IMR-90 (cell line): ENCODE results near the gene AP5B1. TPM values are rescaled to one million over a fixed set of nuclear protein-coding genes. Genes with fewer than 3 reads are reported as not detected.

Experiments used
- ATAC-seq: fragments of 200-7000 bp; cut with Tn5 transposase; 2 replicates; pipeline ENCODE4 v1.9.1; 2020; ENCODE audit warnings: low read depth, mild to moderate bottlenecking, moderate library complexity
- BruUV-seq: library from RNA; stranded (reverse); fragments of 400-500 nt; replicated peaks from 2 replicates; lab custom pipeline; 2021; lab: Mats Ljungman, UMichigan
- CTCF ChIA-PET: fragments of 300-600 bp; formaldehyde crosslinking; extraction: SDS; loops from one replicate; lab custom pipeline; 2021; ENCODE audit warnings: antibody characterized with exemption; lab: Yijun Ruan, JAX
- POLR2A ChIA-PET: fragments of 300-600 bp; sonication (Branson Sonifier 250); formaldehyde crosslinking; loops from one replicate; lab custom pipeline; 2022; ENCODE audit warnings: antibody characterized with exemption; ENCODE audit not compliant: unreplicated experiment; lab: Charles Lee
- DNase-seq: peaks from one replicate; pipeline ENCODE4 v3.0.0; 2013
- H2AFZ ChIP-seq: replicated peaks from 2 replicates; pipeline ENCODE3; 2013; ENCODE audit warnings: low read length, mild to moderate bottlenecking; ENCODE audit not compliant: poor library complexity
- H2AK5ac ChIP-seq: 2 replicates; pipeline ENCODE4 v1.6.1; 2013; ENCODE audit warnings: low read depth, low read length, inconsistent platforms
- H2AK9ac ChIP-seq: replicated peaks from 2 replicates; pipeline ENCODE3; 2013; ENCODE audit warnings: mild to moderate bottlenecking, low read depth, low read length, moderate library complexity; ENCODE audit not compliant: poor library complexity
- H2BK120ac ChIP-seq: 2 replicates; pipeline ENCODE4 v1.6.1; 2013; ENCODE audit warnings: low read depth, low read length, inconsistent platforms
- H2BK15ac ChIP-seq: 3 replicates; pipeline ENCODE4 v1.6.1; 2013; ENCODE audit warnings: low read depth, low read length, inconsistent platforms
- H2BK20ac ChIP-seq: 2 replicates; pipeline ENCODE4 v1.6.1; 2013; ENCODE audit warnings: low read depth, mild to moderate bottlenecking, inconsistent platforms, low read length, moderate library complexity
- H2BK5ac ChIP-seq: 2 replicates; pipeline ENCODE4 v1.6.1; 2013; ENCODE audit warnings: mild to moderate bottlenecking, low read depth, low read length, inconsistent platforms; ENCODE audit not compliant: poor library complexity, severe bottlenecking
- H3K14ac ChIP-seq: replicated peaks from 2 replicates; pipeline ENCODE4 v1.6.1; 2013; ENCODE audit warnings: low read depth, low read length, inconsistent platforms
- H3K18ac ChIP-seq: 2 replicates; pipeline ENCODE4 v1.6.1; 2013; ENCODE audit warnings: low read depth, low read length, control low read depth
- H3K23ac ChIP-seq: 2 replicates; pipeline ENCODE4 v1.6.1; 2013; ENCODE audit warnings: low read depth, low read length, inconsistent platforms
- H3K27ac ChIP-seq: 2 replicates; pipeline ENCODE4 v1.5.1; 2013; ENCODE audit warnings: mild to moderate bottlenecking, control low read depth, low read length; ENCODE audit not compliant: insufficient read depth
- H3K27me3 ChIP-seq: 2 replicates; pipeline ENCODE4 v1.6.1; 2013; ENCODE audit warnings: low read length; ENCODE audit not compliant: control insufficient read depth, insufficient read depth
- H3K36me3 ChIP-seq: 2 replicates; pipeline ENCODE4 v1.6.1; 2013; ENCODE audit warnings: low read length, mixed read lengths; ENCODE audit not compliant: control insufficient read depth, insufficient read depth
- H3K4ac ChIP-seq: 2 replicates; pipeline ENCODE4 v1.6.1; 2013; ENCODE audit warnings: low read depth, low read length, inconsistent platforms
- H3K4me1 ChIP-seq: 2 replicates; pipeline ENCODE4 v1.6.1; 2013; ENCODE audit warnings: low read length, mixed read lengths; ENCODE audit not compliant: control insufficient read depth, insufficient read depth
- H3K4me2 ChIP-seq: 2 replicates; pipeline ENCODE4 v1.6.1; 2013; ENCODE audit warnings: low read depth, mild to moderate bottlenecking, control low read depth, low read length, moderate library complexity
- H3K4me3 ChIP-seq: 2 replicates; pipeline ENCODE4 v1.5.1; 2013; ENCODE audit warnings: low read depth, mild to moderate bottlenecking, control low read depth, low read length, moderate library complexity; ENCODE audit not compliant: insufficient read depth
- H3K56ac ChIP-seq: 2 replicates; pipeline ENCODE4 v1.6.1; 2013; ENCODE audit warnings: low read length, inconsistent platforms; ENCODE audit not compliant: insufficient read depth; ENCODE audit errors: extremely low read depth
- H3K79me1 ChIP-seq, 2 experiments: 2 replicates each; pipeline ENCODE4 v1.6.1; 2013; ENCODE audit warnings: low read length in 2 of 2, inconsistent platforms in 1 of 2, low read depth in 1 of 2
- H3K9ac ChIP-seq: 2 replicates; pipeline ENCODE4 v1.6.1; 2013; ENCODE audit warnings: low read depth, low read length, control low read depth
- H3K9me1 ChIP-seq: 2 replicates; pipeline ENCODE4 v1.6.1; 2013; ENCODE audit warnings: low read length, inconsistent platforms; ENCODE audit not compliant: insufficient read depth
- H3K9me3 ChIP-seq: 2 replicates; pipeline ENCODE4 v1.6.1; 2013; ENCODE audit warnings: low read length; ENCODE audit not compliant: control insufficient read depth, insufficient read depth
- H4K20me1 ChIP-seq: 2 replicates; pipeline ENCODE4 v1.6.1; 2013; ENCODE audit warnings: low read length, inconsistent platforms; ENCODE audit not compliant: insufficient read depth
- H4K5ac ChIP-seq: 2 replicates; pipeline ENCODE4 v1.6.1; 2013; ENCODE audit warnings: mild to moderate bottlenecking, low read depth, low read length, control low read depth
- H4K8ac ChIP-seq, 2 experiments: 2 replicates each; pipeline ENCODE4 v1.6.1; 2013; ENCODE audit warnings: low read depth in 2 of 2, low read length in 2 of 2, control low read depth in 1 of 2, inconsistent platforms in 1 of 2
- H4K91ac ChIP-seq: 2 replicates; pipeline ENCODE4 v1.6.1; 2013; ENCODE audit warnings: low read depth, low read length, inconsistent platforms; ENCODE audit not compliant: insufficient read depth
- BHLHE40 ChIP-seq: fragments of 150-350 bp; IDR thresholded peaks from 2 replicates; pipeline ENCODE4 v1.6.1; 2016; ENCODE audit warnings: mild to moderate bottlenecking, low read depth, low read length
- CEBPB ChIP-seq: IDR thresholded peaks from 2 replicates; pipeline ENCODE4 v1.6.1; 2012; ENCODE audit warnings: low read depth, low read length, improper control_type of control experiment
- CHD1 ChIP-seq: IDR thresholded peaks from 2 replicates; pipeline ENCODE4 v1.6.1; 2012; ENCODE audit warnings: low read depth, low read length, improper control_type of control experiment
- ELK1 ChIP-seq: fragments of 150-350 bp; IDR thresholded peaks from 2 replicates; pipeline ENCODE4 v1.6.1; 2016; ENCODE audit warnings: low read depth, mild to moderate bottlenecking, low read length, moderate library complexity, borderline replicate concordance
- MAFK ChIP-seq: IDR thresholded peaks from 2 replicates; pipeline ENCODE4 v1.6.1; 2012; ENCODE audit warnings: low read depth, low read length, improper control_type of control experiment
- POLR2A ChIP-seq: IDR thresholded peaks from 2 replicates; pipeline ENCODE4 v1.6.1; 2012; ENCODE audit warnings: mild to moderate bottlenecking, low read depth, low read length
- RAD21 ChIP-seq: IDR thresholded peaks from 2 replicates; pipeline ENCODE4 v1.6.1; 2012; ENCODE audit warnings: low read length, improper control_type of control experiment
- RFX5 ChIP-seq: IDR thresholded peaks from 2 replicates; pipeline ENCODE4 v1.8.0; 2012; ENCODE audit warnings: low read depth, mild to moderate bottlenecking, low read length, moderate library complexity
- USF2 ChIP-seq: fragments of 150-350 bp; IDR thresholded peaks from 2 replicates; pipeline ENCODE4 v1.6.1; 2017; ENCODE audit warnings: mild to moderate bottlenecking, antibody characterized with exemption, low read length, low read depth
- WGBS, 2 experiments: methylation state at CpG; one replicate each; pipeline versions ENCODE4 v1.1.5 to v1.1.7; 2013; ENCODE audit warnings: missing lambda C conversion rate in 2 of 2; ENCODE audit not compliant: insufficient read length in 1 of 2; ENCODE audit errors: extremely low coverage in 2 of 2; 5-methylcytosine and 5-hydroxymethylcytosine counted together
- dilution Hi-C: fragments of 300-500 bp; cut with HindIII; formaldehyde crosslinking; loops from one replicate; pipeline ENCODE4 v1.14.3; 2018; ENCODE audit warnings: low sequenced_read_pairs; ENCODE audit not compliant: unreplicated experiment
- in situ Hi-C: fragments of 300-500 bp; cut with MboI; formaldehyde crosslinking; loops from 3 replicates; pipeline ENCODE4 v1.14.3; 2019; ENCODE audit warnings: low sequenced_read_pairs, inconsistent platforms, mixed read lengths
- intact Hi-C: fragments of 100-400 bp; cut with micrococcal nuclease; formaldehyde crosslinking; loops from 2 replicates; pipeline ENCODE4 v1.10.0; 2022
- polyA plus RNA-seq, 3 experiments: library from polyadenylated mRNA; depleted of rRNA; stranded (reverse); fragments of >200 nt; gene quantifications; 2 replicates each; pipeline ENCODE4 v1.2.3, GENCODE V29; 2012; ENCODE audit warnings: low replicate concordance in 1 of 3
- total RNA-seq: library from RNA; depleted of rRNA; stranded (reverse); fragments of >200 nt; gene quantifications from 2 replicates; pipeline ENCODE4 v1.2.3, GENCODE V29; 2012

Gene AP5B1
- total and polyA plus RNA-seq, 2 of the 4 experiments (the other 2 are of a cell fraction) = 2.5 to 5.0 TPM

- Histone ChIP-seq H3K36me3 (peaks cover 21% of the 10 kb centered on the region; the same call in 1 of the 2 replicates), H3K9ac (no peak overlapping the region), H4K8ac (no peak overlapping the region), H3K23ac (no peak overlapping the region), H2BK20ac (no peak overlapping the region), H2BK120ac (no peak overlapping the region), H2BK5ac (no peak overlapping the region), H3K18ac (no peak overlapping the region), H4K5ac (no peak overlapping the region), H3K27me3 (no peaks in the 10 kb centered on the region), H3K14ac (no peak overlapping the region), H3K4me3 (no peak overlapping the region), H4K20me1 (peaks cover 29% of the 10 kb centered on the region), H4K91ac (no peak overlapping the region), H3K9me1 (peaks cover 10% of the 10 kb centered on the region), H3K4ac (no peak overlapping the region), H3K27ac (no peak overlapping the region), H3K4me2 (no peak overlapping the region), H2AK9ac (no peak overlapping the region), H2AK5ac (no peak overlapping the region), H3K4me1 (peaks cover 3% of the 10 kb centered on the region; the same call in 1 of the 2 replicates), H2AFZ (no peak overlapping the region), H3K79me1 (peaks cover 29 to 61% of the 10 kb centered on the region in 2 experiments), H3K56ac (no peak overlapping the region), H3K9me3 (no peaks in the 10 kb centered on the region), H2BK15ac (no peak overlapping the region)
- in situ Hi-C loops (no loop called here), dilution Hi-C loops (no loop called here), intact Hi-C loops (no loop called here)
- ChIA-PET CTCF (no interaction called here), POLR2A (no interaction called here)
- BruUV-seq = no TSS peak
- no peak for TF ChIP-seq POLR2A
- no peak for TF ChIP-seq CEBPB
- no peak for TF ChIP-seq USF2
- TF ChIP-seq ELK1 = no peak
- no peak for TF ChIP-seq RFX5
- TF ChIP-seq MAFK = no peak
- no peak for TF ChIP-seq BHLHE40
- TF ChIP-seq RAD21 = no peak
- TF ChIP-seq CHD1 = no peak
- ATAC-seq (no peak), DNase-seq (no peak)
- no CpG with 5 or more reads among the region's 9 CpGs for WGBS, 2 experiments
These were observed 6.1 kb downstream of the AP5B1 start for GRCh38 chr11:65774525-65775306.
